GM12801 (cell line): ENCODE results near the gene NECTIN1.

Experiments used
- TF ChIP-seq, protein P1 (sequence below): IDR thresholded peaks from one replicate; pipeline ENCODE4 v1.5.1; 2011; ENCODE audit warnings: control low read depth; ENCODE audit not compliant: insufficient read length; ENCODE audit errors: extremely low read depth

NECTIN1 gene

DNA sequence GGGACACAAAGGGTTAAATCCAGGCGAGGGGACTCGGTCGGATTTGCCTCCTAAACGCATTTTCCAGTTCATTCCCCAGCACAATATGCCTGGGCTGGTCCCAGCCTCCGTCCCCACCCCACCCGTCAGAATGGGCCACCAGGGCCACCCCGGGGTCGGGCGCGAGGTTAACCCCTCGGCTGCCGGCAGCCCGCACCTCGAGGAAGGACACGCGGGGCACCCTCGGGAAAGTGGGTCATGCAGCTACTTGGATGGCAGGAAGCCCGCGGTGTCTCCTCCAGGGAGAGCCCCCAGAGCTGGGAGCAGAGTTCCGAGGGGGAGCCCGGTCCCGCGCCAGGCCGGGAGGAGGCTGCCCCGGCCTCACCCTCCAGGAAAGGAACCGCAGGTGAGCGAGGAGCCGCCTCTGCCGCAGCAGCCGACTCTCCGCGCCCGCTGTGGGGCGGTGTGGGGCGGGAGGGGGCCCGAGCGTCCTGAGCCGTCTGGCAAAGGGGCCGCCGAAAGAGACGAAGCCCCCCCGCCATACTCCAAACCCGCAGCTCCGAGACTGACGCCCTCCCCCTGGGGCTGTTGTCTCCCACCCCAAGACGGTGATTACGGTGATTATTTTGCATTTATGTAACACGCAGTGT is 1.4 kb downstream of the NECTIN1 start:
- TF ChIP-seq, protein P1, sequence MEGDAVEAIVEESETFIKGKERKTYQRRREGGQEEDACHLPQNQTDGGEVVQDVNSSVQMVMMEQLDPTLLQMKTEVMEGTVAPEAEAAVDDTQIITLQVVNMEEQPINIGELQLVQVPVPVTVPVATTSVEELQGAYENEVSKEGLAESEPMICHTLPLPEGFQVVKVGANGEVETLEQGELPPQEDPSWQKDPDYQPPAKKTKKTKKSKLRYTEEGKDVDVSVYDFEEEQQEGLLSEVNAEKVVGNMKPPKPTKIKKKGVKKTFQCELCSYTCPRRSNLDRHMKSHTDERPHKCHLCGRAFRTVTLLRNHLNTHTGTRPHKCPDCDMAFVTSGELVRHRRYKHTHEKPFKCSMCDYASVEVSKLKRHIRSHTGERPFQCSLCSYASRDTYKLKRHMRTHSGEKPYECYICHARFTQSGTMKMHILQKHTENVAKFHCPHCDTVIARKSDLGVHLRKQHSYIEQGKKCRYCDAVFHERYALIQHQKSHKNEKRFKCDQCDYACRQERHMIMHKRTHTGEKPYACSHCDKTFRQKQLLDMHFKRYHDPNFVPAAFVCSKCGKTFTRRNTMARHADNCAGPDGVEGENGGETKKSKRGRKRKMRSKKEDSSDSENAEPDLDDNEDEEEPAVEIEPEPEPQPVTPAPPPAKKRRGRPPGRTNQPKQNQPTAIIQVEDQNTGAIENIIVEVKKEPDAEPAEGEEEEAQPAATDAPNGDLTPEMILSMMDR: no peak

DNA sequence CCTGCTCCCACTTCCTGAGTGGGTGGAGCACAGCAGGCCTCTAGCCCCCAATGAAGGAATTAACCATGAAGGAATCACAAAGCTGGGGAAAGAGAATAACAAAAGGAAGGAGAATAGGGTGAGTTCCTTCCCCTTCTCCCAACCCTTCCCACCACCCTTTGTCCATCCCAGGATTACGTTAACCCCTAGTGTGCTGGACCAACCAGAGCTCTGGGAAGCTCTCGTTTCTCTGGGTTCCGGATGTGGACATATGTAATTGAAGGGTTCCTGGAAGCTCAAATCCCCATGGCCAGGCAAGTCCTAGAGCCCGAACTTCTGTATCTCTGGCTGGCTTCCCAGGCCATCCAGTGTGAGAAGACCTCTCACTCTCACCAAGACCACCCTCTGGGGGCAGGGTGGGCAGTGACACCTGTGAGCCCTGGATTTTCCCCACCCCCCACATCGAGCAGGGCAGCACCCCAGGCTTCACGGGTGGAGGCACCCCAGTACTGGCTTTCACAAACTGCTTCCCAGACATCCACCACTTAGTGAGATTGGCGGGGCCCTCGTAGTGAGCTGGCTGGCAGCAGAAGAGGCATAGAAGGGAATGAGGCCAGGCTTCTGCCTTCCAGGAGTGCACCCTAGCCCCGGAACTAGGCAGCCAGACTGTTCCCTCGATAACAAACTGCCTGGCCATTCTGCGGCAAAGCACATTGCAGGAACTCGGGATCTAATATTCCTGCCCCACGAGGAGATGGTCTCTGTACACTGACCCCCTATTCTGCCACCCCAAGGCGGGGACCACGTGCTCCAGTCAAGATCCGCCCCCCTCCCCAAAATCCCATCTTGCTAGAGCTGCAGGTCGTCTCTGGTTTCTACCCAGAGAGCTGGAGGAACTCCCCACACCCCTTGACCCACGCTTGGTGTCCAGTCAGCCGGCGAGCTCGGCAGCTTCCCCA is 2.1 kb downstream of the NECTIN1 start:
- TF ChIP-seq, protein P1: no peak

DNA sequence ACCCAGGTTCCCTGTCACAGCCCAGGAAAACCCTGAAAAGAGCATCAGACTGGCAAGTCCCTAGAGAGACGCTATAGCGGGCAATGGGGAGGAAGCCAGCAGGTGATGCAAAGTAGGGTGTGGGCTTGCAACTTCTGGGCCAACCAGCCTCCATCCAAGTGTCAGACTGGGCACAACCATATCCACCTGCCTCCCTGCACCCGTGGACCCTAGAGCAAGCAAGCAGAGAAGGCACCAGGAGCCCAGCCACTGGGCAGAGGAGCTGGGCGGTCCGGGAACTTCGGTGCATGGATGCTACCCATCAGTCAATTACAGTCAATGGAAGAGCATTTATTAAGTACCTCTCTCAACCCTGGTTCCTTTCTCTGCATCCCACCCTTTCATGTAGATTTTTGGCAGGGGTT is 2.8 kb downstream of the NECTIN1 start:
- TF ChIP-seq, protein P1: no peak

DNA sequence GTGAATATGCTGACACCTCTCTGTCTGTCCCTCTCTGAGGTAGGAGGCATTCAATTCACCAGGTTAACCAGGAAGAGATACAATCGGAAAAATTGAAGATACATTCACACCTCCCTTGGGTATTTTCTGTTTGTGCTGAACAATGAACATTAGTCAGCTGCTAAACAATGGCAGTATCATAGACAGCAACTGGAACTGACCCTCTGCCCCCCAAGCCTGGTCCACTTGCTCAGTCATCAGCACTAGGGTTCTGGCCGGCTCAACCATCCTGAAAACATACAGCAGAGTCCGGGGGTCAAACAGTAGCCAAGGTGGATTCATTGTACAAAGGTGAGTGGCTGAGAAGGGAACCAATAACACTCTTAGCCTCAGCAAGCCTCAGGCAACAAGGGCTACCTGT is 4.0 kb downstream of the NECTIN1 start:
- TF ChIP-seq, protein P1: no peak

DNA sequence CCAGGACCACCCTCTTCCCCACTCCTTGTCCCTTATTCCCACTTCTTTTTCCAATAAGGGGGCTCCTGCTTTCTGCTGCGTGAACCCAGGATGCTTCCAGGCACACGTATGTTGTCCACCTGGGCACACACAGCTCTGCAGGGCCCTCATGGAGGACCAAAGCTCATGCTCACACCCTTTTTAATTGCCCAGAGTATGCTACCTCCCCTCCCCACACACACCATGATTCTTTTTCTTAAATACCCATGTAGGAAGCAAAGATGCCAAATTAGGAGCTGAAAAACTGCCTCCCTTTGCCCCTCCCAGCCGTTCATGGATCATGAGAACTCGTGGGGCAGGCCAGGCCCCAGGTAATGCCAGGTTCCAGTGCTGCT is 5.1 kb downstream of the NECTIN1 start:
- TF ChIP-seq, protein P1: no peak

DNA sequence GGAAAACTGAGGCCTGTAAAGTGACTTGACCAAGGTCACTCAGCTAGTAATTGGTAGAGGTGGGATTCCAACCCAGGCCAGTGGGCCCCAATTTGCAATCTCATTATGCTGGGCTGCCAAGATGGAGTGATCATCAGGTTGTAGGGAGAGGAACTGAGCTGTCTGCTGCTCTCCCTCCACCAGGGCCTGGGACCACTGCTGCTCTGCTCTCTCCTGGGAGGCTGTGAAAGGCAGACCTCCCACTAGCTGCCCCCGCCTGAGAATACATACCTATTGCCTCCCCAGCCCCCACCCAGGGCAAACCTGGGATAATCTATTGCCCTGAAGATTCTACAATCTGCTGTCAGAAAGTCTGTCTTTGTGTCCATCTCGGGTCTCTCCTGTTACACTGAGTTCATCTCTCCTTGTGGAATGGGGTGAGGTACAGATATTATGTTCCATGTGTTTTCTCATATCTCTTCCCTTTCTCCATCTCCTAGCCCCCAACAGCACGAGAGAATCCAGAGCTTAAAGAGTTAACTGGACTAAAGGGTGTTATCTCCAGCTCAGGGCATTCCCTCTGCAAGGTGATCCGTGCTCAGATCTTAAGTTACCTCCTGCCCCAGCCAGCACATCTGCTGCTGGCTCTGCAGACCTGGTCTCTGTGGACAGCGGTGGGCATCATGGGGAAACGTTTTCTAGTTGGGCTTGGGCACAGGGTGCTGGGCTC is 5.6 kb downstream of the NECTIN1 start:
- TF ChIP-seq, protein P1: no peak

DNA sequence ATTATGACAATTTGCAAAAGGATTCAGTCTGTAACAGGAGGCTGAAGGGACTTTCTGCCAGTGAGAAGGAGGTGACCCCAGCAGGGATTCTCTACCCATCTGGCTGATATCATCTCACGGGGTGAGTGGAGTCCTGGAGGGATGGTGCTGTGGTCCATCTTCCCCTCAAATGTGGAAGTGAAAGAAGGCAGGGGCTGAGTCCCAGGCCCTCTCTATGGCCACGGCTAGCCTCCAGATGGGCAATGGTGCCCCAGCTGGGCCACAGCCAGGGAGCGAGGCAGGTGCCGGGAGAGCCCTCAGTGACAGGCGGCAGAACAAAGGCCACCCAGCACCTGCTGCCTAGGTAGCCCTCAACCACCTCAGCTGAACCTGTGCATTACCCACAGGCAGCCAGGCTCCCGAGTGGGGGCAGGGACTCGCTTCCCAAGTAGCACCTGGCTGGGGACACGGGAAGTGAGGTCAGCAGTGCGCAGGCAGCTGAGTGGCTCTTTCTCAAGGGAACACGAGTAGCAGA is 6.7 kb downstream of the NECTIN1 start:
- TF ChIP-seq, protein P1: no peak
